Mammary epithelial cell (primary cell): ENCODE measurements around the gene CASP2.

Experiments used
- CTCF ChIP-seq, 2 donors: IDR thresholded peaks in 1 of 2; conservative IDR thresholded peaks in 1 of 2; 2 replicates each; pipeline ENCODE4 v1.5.1; 2011 to 2012; ENCODE audit warnings: inconsistent platforms in 2 of 2, low read length in 2 of 2, mild to moderate bottlenecking in 2 of 2, control low read depth in 1 of 2, low read depth in 1 of 2; ENCODE audit not compliant: insufficient read depth in 1 of 2; ENCODE audit errors: extremely low read depth in 1 of 2
- EZH2 ChIP-seq: IDR thresholded peaks from 2 replicates; pipeline ENCODE4 v1.6.1; 2012; ENCODE audit warnings: low read length, inconsistent platforms, borderline replicate concordance

GRCh38 chr7:143282124-143282523, 6.0 kb upstream of the CASP2 start:
- no peak for TF ChIP-seq CTCF (conservative IDR thresholded peaks at IDR 0.05 in 1 of 2, IDR thresholded peaks at IDR 0.05 in 1 of 2; ENCODE audit: extremely low read depth in 1 of 2, insufficient read depth in 1 of 2, low read depth in 1 of 2, low read length in 2 of 2)
- TF ChIP-seq EZH2 = no peak
